HepG2 (cell line): Measurements from ENCODE around the gene P4HB. TPM values are rescaled to one million over a fixed set of nuclear protein-coding genes. Genes with fewer than 3 reads are reported as not detected.

Source experiments
- CCAR2 ChIP-seq: fragments of 200-400 bp; formaldehyde crosslinking; optimal IDR thresholded peaks from 2 replicates; pipeline ENCODE3; 2018; ENCODE audit warnings: low read depth, mild to moderate bottlenecking, low read length, moderate library complexity
- FOXO4 ChIP-seq: sonication (generic); formaldehyde crosslinking; conservative IDR thresholded peaks from 2 replicates; pipeline ENCODE4 v1.8.1; 2023; ENCODE audit warnings: missing genetic modification reagents
- IRF2 ChIP-seq: IDR thresholded peaks from 2 replicates; pipeline ENCODE4 v1.6.1; 2018; ENCODE audit warnings: missing genetic modification reagents, missing compliant biosample characterization
- JDP2 ChIP-seq: sonication (generic); formaldehyde crosslinking; IDR thresholded peaks from 2 replicates; pipeline ENCODE4 v1.8.1; 2022; ENCODE audit warnings: missing genetic modification reagents, borderline replicate concordance
- KDM5A ChIP-seq: fragments of 200-600 bp; sonication (generic); IDR thresholded peaks from 2 replicates; pipeline ENCODE4 v1.7.0; 2018; ENCODE audit warnings: antibody characterized with exemption, mild to moderate bottlenecking, low read length, borderline replicate concordance
- MIER2 ChIP-seq: IDR thresholded peaks from 2 replicates; pipeline ENCODE4 v1.6.1; 2016; ENCODE audit warnings: missing biosample characterization, missing genetic modification reagents
- NBN ChIP-seq: fragments of 450-650 bp; conservative IDR thresholded peaks from 2 replicates; pipeline ENCODE4 v1.6.1; 2017
- PHF8 ChIP-seq: sonication (generic); formaldehyde crosslinking; IDR thresholded peaks from 2 replicates; pipeline ENCODE4 v1.5.0; 2020; ENCODE audit warnings: missing genetic modification reagents
- SMARCE1 ChIP-seq: fragments of 450-650 bp; IDR thresholded peaks from 2 replicates; pipeline ENCODE4 v1.6.1; 2017; ENCODE audit warnings: borderline replicate concordance
- SP140L ChIP-seq: sonication (generic); formaldehyde crosslinking; IDR thresholded peaks from 2 replicates; pipeline ENCODE4 v1.4.0; 2020; ENCODE audit warnings: missing genetic modification reagents, borderline replicate concordance
- TBL1XR1 ChIP-seq: fragments of 150-350 bp; IDR thresholded peaks from 2 replicates; pipeline ENCODE4 v1.6.1; 2014; ENCODE audit warnings: borderline replicate concordance, low read length; ENCODE audit not compliant: partially characterized antibody
- TSC22D2 ChIP-seq: sonication (generic); formaldehyde crosslinking; IDR thresholded peaks from 2 replicates; pipeline ENCODE4 v1.5.1; 2020; ENCODE audit warnings: missing genetic modification reagents, mild to moderate bottlenecking, borderline replicate concordance
- ZFP91 ChIP-seq: sonication (generic); formaldehyde crosslinking; IDR thresholded peaks from 2 replicates; pipeline ENCODE4 v1.9.0; 2022; ENCODE audit warnings: missing genetic modification reagents, mild to moderate bottlenecking, borderline replicate concordance
- ZNF280B ChIP-seq: sonication (generic); formaldehyde crosslinking; IDR thresholded peaks from 2 replicates; pipeline ENCODE4 v1.5.0; 2020; ENCODE audit warnings: missing genetic modification reagents, mild to moderate bottlenecking, borderline replicate concordance
- ZNF430 ChIP-seq: sonication (generic); formaldehyde crosslinking; IDR thresholded peaks from 2 replicates; pipeline ENCODE4 v1.9.0; 2021; ENCODE audit warnings: mild to moderate bottlenecking, missing genetic modification reagents
- ZNF569 ChIP-seq: sonication (generic); formaldehyde crosslinking; IDR thresholded peaks from 2 replicates; pipeline ENCODE4 v1.5.0; 2020; ENCODE audit warnings: mild to moderate bottlenecking, missing genetic modification reagents, moderate library complexity, borderline replicate concordance
- ZNF883 ChIP-seq: sonication (generic); formaldehyde crosslinking; IDR thresholded peaks from 2 replicates; pipeline ENCODE4 v1.5.1; 2020; ENCODE audit warnings: mild to moderate bottlenecking, missing genetic modification reagents; ENCODE audit errors: not compliant biosample characterization
- polyA plus RNA-seq, 8 experiments: library from polyadenylated mRNA; depleted of rRNA in 3 of 8; stranded (reverse) in 7 of 8; unstranded in 1 of 8; fragments of >200 nt; fragmentation: Illumina TruSeq in 4 of 8; extraction: Trizol in 4 of 8; gene quantifications; 2 replicates each; pipeline versions ENCODE4 v1.2.1 to v1.2.3, GENCODE V29; 2011 to 2016; ENCODE audit warnings: low read depth in 4 of 8, missing spikeins in 1 of 8, mixed read lengths in 1 of 8; ENCODE audit not compliant: insufficient read depth in 1 of 8
- total RNA-seq, 5 experiments: library from RNA; depleted of rRNA; stranded (reverse); fragments of >200 nt; fragmentation: Illumina TruSeq; extraction: Trizol; gene quantifications; 2 replicates each; pipeline ENCODE4 v1.2.3, GENCODE V29; 2016; ENCODE audit warnings: low read depth in 1 of 5
- TF ChIP-seq, protein P1 (sequence below): sonication (generic); formaldehyde crosslinking; IDR thresholded peaks from 2 replicates; pipeline ENCODE4 v1.8.0; 2022; ENCODE audit warnings: missing genetic modification reagents, mild to moderate bottlenecking, inconsistent platforms, borderline replicate concordance
- TF ChIP-seq, protein P2 (sequence below): sonication (generic); formaldehyde crosslinking; IDR thresholded peaks from 2 replicates; pipeline ENCODE4 v1.4.0; 2020; ENCODE audit warnings: missing genetic modification reagents
- TF ChIP-seq, protein P3 (sequence below): sonication (generic); formaldehyde crosslinking; IDR thresholded peaks from 2 replicates; pipeline ENCODE4 v1.8.1; 2023; ENCODE audit warnings: mild to moderate bottlenecking, missing genetic modification reagents

The P4HB gene
- total and polyA plus RNA-seq, 2 of the 13 experiments (the other 11 are each of a cell fraction or from before 2014, with no cell fraction given), result 185 to 782 TPM

DNA sequence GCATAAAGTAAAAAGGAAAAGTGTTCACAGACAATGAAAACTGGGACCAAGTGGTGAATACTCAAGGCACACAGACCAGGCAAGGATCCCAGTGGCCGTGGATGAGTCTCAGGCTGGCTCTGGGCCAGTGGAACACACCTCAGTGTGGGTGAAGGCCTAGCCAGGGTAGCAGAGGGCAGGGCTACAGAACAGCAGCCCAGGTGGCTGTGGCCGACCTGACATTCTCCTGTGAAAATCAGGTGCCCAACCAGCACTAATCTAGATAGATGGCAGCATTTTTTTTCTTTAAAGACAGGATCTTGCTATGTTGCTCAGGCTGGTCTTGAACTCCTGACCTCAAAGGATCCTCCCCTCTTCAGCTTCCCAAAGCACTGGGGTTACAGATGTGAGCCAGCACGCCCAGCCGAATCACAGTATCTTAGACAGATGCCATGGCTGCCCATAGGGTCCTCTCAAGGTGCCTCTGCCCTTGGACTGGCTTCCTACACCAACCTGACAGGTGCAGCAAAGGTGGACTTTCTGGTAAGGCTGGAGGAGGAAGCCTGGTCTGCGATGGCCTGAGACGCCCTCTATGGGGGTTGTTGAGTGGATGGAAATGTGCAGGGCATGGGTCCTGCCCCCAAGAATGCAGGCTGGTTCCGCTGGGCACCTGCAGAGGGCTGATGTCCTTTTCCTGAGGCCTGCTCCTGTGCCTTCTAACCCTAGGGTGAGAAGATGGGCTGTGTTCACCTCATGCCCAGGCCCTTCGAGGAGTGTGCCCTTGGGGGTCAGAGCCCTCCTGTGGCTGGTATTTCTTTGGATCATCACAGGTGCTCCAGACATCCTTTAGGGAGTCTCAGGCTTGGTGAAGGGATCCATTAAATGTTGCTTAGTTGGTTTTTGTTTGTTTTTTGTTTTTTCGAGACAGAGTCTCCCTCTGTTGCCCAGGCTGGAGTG lies 3.8 kb upstream of the P4HB start (continued):
- TF ChIP-seq FOXO4 (CRISPR knock-in tag), result no peak
- no peak for TF ChIP-seq SMARCE1
- no peak for TF ChIP-seq TBL1XR1
- TF ChIP-seq MIER2 (CRISPR knock-in tag), result no peak
- no peak; the same call in 1 of the 2 replicates for TF ChIP-seq ZNF280B (CRISPR knock-in tag)
- TF ChIP-seq ZNF430, result no peak
- 0 out of 2 replicates have a peak, but pooled peaks have one; percentile 31 for TF ChIP-seq TSC22D2 (CRISPR knock-in tag)
- TF ChIP-seq JDP2 (CRISPR knock-in tag), result no peak
- no peak for TF ChIP-seq NBN
- no peak for TF ChIP-seq KDM5A
- TF ChIP-seq, protein P1, sequence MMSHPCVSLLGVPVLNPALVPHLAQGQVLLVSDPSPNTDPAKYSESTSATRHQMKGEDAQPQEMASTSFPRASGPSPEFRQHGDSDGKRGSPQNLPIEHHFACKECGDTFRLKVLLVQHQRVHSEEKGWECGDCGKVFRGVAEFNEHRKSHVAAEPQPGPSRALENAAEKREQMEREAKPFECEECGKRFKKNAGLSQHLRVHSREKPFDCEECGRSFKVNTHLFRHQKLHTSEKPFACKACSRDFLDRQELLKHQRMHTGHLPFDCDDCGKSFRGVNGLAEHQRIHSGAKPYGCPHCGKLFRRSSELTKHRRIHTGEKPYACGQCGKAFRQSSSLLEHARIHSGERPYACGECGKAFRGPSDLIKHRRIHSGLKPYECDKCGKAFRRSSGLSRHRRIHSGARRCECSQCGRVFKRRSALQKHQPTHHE (CRISPR knock-in tag), result no peak
- TF ChIP-seq PHF8 (CRISPR knock-in tag), result no peak; the same call in none of the 2 replicates
- 0 out of 2 replicates have a peak, but pooled peaks have one; percentile 53 for TF ChIP-seq ZFP91
- no peak for TF ChIP-seq SP140L (CRISPR knock-in tag)
- no peak for TF ChIP-seq CCAR2
- TF ChIP-seq, protein P2, sequence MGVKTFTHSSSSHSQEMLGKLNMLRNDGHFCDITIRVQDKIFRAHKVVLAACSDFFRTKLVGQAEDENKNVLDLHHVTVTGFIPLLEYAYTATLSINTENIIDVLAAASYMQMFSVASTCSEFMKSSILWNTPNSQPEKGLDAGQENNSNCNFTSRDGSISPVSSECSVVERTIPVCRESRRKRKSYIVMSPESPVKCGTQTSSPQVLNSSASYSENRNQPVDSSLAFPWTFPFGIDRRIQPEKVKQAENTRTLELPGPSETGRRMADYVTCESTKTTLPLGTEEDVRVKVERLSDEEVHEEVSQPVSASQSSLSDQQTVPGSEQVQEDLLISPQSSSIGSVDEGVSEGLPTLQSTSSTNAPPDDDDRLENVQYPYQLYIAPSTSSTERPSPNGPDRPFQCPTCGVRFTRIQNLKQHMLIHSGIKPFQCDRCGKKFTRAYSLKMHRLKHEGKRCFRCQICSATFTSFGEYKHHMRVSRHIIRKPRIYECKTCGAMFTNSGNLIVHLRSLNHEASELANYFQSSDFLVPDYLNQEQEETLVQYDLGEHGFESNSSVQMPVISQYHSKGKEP (CRISPR knock-in tag), result no peak
- TF ChIP-seq ZNF883 (CRISPR knock-in tag), result no peak
- no peak for TF ChIP-seq IRF2 (CRISPR knock-in tag)
- TF ChIP-seq, protein P3, sequence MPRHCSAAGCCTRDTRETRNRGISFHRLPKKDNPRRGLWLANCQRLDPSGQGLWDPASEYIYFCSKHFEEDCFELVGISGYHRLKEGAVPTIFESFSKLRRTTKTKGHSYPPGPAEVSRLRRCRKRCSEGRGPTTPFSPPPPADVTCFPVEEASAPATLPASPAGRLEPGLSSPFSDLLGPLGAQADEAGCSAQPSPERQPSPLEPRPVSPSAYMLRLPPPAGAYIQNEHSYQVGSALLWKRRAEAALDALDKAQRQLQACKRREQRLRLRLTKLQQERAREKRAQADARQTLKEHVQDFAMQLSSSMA, result no peak
- TF ChIP-seq ZNF569 (CRISPR knock-in tag), result no peak
